ENCODE results near the gene PACS2.
"Not testable (repeated sequence)": the region's sequence is repeated elsewhere in the genome, so short reads cannot be mapped to it uniquely, and the experiment has no call there.

The PACS2 gene

DNA sequence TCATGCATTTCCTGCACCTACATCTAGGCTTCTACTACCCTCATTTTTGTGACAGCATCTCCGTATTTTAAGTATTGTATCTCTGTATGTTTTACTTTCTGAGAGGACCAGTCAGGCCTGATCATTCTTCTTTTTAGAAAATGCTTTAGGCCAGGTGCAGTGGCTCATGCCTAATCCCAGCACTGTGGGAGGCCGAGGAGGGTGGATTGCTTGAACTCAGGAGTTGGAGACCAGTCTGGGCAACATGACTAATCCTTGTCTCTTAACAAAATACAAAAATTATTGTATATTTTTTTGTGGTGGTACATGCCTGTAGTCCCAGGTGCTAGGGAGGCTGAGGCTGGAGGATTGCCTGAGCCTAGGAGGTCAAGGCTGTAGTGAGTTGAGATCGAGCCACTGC is 36.9 kb downstream of the PACS2 start:
- DNase-seq (ENCODE audit: low read depth), result no peak

GRCh38 chr14:105351920-105352851 is 37.6 kb downstream of the PACS2 start:
- DNase-seq (ENCODE audit: low read depth), result peak; percentile 82

DNA sequence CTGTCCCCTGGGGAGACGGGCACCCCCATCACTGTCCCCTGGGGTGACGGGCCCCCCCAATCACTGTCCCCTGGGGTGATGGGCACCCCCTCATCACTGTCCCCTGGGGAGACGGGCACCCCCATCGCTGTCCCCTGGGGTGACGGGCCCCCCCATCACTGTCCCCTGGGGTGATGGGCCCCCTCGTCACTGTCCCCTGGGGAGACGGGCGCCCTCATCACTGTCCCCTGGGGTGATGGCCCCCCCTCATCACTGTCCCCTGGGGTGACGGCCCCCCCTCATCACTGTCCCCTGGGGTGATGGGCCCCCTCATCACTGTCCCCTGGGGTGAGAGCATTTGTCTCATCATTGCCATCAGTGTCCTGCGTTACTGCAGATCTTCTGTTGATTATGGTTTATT is 38.6 kb downstream of the PACS2 start:
- DNase-seq (ENCODE audit: low read depth), result no peak

GRCh38 chr14:105354541-105354940 is 40.0 kb downstream of the PACS2 start:
- DNase-seq (ENCODE audit: low read depth), result no peak

- DNase-seq (ENCODE audit: low read depth), result no peak
Observed at GRCh38 chr14:105355049-105355575, 40.6 kb downstream of the PACS2 start.

- no peak for DNase-seq (ENCODE audit: low read depth)
Observed at GRCh38 chr14:105355850-105356604, 41.5 kb downstream of the PACS2 start.

DNA sequence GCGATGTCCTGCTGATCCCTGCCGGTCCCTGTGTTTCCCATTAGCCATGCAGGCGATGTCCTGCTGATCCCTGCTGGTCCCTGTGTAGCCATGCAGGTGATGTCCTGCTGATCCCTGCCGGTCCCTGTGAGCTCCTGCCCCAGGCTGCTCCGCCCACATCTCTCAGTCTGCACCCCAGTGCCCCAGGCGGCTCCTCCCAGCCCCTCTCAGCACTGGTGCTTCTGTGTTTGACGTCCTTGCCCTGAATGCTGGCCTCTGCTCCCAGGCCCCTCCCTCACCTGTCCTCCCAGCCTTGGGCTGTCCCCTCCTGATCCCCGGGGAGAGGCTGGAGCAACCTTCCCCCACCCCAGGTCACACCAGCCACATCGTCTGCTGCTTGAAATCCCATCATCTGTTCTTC is 42.4 kb downstream of the PACS2 start:
- DNase-seq (ENCODE audit: low read depth), result no peak

DNA sequence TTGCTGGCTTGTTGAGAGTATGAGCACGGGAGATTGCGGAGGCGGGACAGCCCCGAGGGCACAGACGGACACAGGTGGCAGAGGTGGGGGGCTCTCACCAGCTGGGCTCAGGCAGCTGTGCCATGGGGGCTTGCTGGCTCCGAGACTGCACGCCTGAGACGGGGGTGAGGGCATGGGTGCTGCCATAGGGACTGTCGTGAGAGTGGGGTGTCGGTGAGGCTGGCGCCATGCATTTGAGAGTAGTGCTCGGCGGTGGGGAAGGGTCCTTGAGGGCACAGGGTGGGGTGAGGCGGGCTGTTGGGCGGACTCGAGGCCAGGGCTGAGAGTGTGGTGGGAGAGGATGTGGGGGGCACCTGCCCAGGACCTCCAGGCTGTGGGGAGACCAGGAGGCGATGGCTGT is 43.1 kb downstream of the PACS2 start:
- no peak for DNase-seq (ENCODE audit: low read depth)

DNA sequence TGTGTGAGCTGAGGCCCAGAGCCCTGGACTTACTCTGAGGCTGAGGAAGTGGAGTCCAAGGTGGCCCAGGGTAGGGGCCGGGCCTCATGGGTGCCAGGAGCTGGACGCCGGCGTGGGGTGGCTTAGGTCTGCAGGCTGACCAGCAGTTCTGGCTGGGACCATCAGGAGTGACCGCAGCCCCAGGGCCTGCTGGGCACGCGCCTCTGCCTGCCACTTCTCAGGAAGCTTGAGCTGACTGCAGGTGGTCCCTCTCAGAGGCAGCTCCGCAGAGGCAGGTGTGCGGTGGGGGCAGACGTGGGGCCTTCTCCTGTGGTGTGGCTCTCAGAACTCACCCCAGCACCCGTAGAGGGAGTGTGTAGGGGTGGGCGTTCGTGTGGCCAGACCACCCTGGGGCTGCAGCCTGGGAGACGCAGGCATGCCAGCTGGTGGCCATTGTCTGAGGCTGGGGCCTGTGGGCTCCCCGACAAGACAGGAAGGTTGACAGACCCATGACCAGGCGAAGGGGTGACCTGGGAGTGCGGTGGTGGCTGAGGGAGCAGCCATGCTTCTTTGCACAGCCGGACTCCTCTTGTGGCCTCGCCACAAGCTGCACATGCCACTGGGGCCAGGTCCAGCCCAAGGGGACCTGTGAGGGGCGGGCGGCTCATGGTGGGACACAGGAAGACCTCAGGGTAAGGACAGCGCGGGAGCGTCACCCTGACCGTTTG is 43.7 kb downstream of the PACS2 start:
- no peak for DNase-seq (ENCODE audit: low read depth)

GRCh38 chr14:105358943-105359342 is 44.4 kb downstream of the PACS2 start:
- no peak for DNase-seq (ENCODE audit: low read depth)

- DNase-seq (ENCODE audit: low read depth), result not testable (repeated sequence)
Observed at GRCh38 chr14:105361412-105361811, 46.9 kb downstream of the PACS2 start.

GRCh38 chr14:105363847-105364708 is 49.5 kb downstream of the PACS2 start:
- peak; percentile 24 for DNase-seq (ENCODE audit: low read depth)

DNA sequence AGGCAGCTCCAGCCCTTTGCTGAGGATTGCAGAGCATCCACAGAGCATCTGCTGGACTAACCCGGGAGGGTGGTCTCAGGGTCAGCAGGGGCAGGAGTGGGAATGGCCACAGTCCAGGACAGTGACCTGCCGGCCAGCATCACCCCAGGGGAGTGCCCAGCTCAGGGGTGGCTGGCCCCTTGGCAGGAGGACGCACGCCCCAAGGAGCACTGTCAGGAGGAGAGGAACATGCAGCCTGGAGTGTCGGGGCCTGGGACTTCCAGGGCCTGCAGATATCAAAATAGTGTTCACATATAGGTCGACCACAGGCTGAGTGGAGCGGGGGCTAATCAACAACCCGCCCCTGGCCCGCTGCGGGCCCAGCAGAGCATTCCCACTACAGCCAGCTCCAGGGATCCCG is 50.6 kb downstream of the PACS2 start:
- no peak for DNase-seq (ENCODE audit: low read depth)

- no peak for DNase-seq (ENCODE audit: low read depth)
Observed at GRCh38 chr14:105365681-105366080, 51.1 kb downstream of the PACS2 start.

GRCh38 chr14:105366386-105367074 is 52.0 kb downstream of the PACS2 start:
- DNase-seq (ENCODE audit: low read depth), result no peak

- no peak for DNase-seq (ENCODE audit: low read depth)
Observed at GRCh38 chr14:105367116-105368031, 52.8 kb downstream of the PACS2 start.

DNA sequence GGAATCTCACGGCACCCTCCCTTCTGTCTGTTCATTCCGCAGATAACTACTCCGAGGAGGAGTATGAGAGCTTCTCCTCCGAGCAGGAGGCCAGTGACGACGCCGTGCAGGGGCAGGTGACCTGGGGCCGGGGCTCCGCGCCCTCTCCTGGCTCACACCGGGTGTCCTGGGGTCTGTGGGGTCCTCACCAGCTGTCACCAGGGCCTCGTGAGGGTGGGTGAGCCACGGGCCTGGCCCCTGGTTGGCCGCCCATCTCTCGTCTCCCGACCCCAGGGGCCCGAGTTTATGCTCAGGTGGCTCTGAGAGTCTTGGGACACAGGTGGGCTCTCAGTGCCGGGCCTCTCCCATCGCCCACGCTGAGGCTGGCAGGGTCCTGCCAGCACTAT is 53.5 kb downstream of the PACS2 start:
- no peak for DNase-seq (ENCODE audit: low read depth)

- no peak for DNase-seq (ENCODE audit: low read depth)
Observed at GRCh38 chr14:105368426-105368825, 53.9 kb downstream of the PACS2 start.

DNA sequence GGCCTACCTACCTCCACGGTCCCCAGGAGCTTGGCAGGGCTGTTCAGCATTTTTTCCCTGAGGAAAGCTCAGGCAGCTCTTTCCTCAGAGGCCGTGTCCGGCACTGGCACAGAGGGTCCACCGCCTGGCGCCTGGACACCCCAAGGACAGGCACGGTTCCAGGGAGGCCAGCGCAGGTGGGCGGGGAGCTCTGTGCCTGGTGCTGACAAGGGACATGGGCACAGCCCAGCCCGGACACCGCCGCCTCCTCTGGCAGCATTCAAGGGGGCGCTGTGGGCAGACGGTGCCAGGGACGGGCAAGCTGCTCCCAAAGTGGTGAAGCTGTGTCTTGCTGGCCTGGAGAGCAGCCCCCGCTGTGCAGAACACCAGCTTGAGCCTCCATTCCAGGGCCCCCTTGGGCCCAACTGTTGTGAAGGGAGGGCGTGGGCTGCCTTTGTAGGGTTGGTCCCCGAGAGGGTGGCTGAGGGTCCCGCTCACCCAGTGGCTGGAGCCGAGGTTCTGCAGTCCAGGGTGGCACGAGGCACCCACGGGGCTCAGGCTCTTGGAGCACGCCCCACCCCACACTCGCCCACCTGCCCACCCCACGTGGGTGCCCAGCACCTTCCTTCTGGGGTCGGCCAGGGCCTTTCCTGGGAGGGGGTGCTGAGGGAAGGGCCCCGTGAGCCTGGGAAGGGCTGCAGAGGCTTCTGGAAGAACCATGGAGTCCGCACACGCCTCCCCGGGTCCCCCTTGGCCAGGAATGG is 54.5 kb downstream of the PACS2 start:
- no peak for DNase-seq (ENCODE audit: low read depth)
